Upper lobe of left lung (tissue), 4 donors: ENCODE measurements around the gene PBOV1.

Experiments used
- POLR2AphosphoS5 ChIP-seq, 2 donors: sonication (generic); formaldehyde crosslinking; IDR thresholded peaks; one replicate each; pipeline ENCODE4 v1.5.1; 2017; ENCODE audit warnings: antibody characterized with exemption in 2 of 2
- TF ChIP-seq, protein P1 (sequence below), 6 experiments: fragments of 450-650 bp in 4 of 6; fragments of 200-600 bp in 2 of 6; sonication (generic) in 2 of 6; IDR thresholded peaks; one replicate each; pipeline ENCODE4 v1.5.1; 2016 to 2019; ENCODE audit warnings: antibody characterized with exemption in 6 of 6

DNA sequence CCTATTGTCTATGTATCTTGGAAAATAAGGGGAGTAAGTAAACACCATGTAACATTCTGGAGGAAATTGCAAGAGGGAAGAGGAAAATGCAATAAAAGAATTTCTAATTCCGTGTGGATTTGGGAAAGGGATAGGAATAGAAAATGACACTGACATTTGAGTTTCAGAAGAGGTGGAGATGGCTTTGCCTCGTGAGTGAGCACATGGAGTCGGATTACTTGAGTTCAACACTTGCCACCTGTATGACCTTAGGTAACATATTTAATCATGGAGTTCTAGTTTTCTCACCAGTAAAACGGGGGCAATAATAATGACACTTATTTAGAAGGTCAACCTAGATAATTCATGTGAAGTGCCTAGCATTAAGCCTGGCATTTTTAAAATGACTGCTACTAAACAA lies 10.8 kb upstream of the PBOV1 start:
- TF ChIP-seq, protein P1, sequence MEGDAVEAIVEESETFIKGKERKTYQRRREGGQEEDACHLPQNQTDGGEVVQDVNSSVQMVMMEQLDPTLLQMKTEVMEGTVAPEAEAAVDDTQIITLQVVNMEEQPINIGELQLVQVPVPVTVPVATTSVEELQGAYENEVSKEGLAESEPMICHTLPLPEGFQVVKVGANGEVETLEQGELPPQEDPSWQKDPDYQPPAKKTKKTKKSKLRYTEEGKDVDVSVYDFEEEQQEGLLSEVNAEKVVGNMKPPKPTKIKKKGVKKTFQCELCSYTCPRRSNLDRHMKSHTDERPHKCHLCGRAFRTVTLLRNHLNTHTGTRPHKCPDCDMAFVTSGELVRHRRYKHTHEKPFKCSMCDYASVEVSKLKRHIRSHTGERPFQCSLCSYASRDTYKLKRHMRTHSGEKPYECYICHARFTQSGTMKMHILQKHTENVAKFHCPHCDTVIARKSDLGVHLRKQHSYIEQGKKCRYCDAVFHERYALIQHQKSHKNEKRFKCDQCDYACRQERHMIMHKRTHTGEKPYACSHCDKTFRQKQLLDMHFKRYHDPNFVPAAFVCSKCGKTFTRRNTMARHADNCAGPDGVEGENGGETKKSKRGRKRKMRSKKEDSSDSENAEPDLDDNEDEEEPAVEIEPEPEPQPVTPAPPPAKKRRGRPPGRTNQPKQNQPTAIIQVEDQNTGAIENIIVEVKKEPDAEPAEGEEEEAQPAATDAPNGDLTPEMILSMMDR (IDR thresholded peaks at IDR 0.05) = no peak
- TF ChIP-seq POLR2AphosphoS5 (IDR thresholded peaks at IDR 0.05) = no peak
